Osteoblast (primary cell): Measurements from ENCODE around the gene SLC25A24. TPM values are rescaled to one million over a fixed set of nuclear protein-coding genes. Genes with fewer than 3 reads are reported as not detected.

Experiments used
- DNase-seq: peaks from one replicate; pipeline ENCODE4 v3.0.0; 2011; ENCODE audit warnings: low spot score, mixed read lengths; ENCODE audit not compliant: insufficient read length; ENCODE audit errors: missing footprints
- H2AFZ ChIP-seq: 2 replicates; pipeline ENCODE4 v1.6.0; 2011; ENCODE audit warnings: mild to moderate bottlenecking, low read length
- H3K27ac ChIP-seq: 2 replicates; pipeline ENCODE4 v1.5.1; 2011; ENCODE audit warnings: mild to moderate bottlenecking, low read depth, low read length, moderate library complexity
- H3K27me3 ChIP-seq: 2 replicates; pipeline ENCODE4 v1.6.0; 2012; ENCODE audit warnings: mild to moderate bottlenecking, control low read depth, inconsistent platforms, low read length, moderate library complexity; ENCODE audit not compliant: insufficient read depth
- H3K36me3 ChIP-seq: 2 replicates; pipeline ENCODE4 v1.5.1; 2011; ENCODE audit warnings: mild to moderate bottlenecking, low read length, control low read depth, moderate library complexity; ENCODE audit not compliant: insufficient read depth
- H3K4me1 ChIP-seq: 2 replicates; pipeline ENCODE4 v1.5.1; 2011; ENCODE audit warnings: mild to moderate bottlenecking, low read length, control low read depth, moderate library complexity; ENCODE audit not compliant: insufficient read depth
- H3K4me2 ChIP-seq: 2 replicates; pipeline ENCODE4 v1.6.0; 2011; ENCODE audit warnings: mild to moderate bottlenecking, low read length; ENCODE audit not compliant: insufficient read depth
- H3K4me3 ChIP-seq: fragments of 200-600 bp; sonication (generic); 3 replicates; pipeline ENCODE4 v1.5.1; 2012; ENCODE audit warnings: mild to moderate bottlenecking, low read length, inconsistent platforms; ENCODE audit not compliant: insufficient read depth
- H3K79me2 ChIP-seq: 2 replicates; pipeline ENCODE4 v1.6.0; 2012; ENCODE audit warnings: mild to moderate bottlenecking, low read length, control low read depth, inconsistent platforms; ENCODE audit not compliant: insufficient read depth
- H3K9me3 ChIP-seq: 2 replicates; pipeline ENCODE4 v1.5.1; 2011; ENCODE audit warnings: low read depth, low read length, control low read depth
- H4K20me1 ChIP-seq: 2 replicates; pipeline ENCODE4 v1.6.0; 2012; ENCODE audit warnings: mild to moderate bottlenecking, low read length, control low read depth; ENCODE audit not compliant: insufficient read depth
- total RNA-seq: library from RNA; depleted of rRNA; stranded (reverse); fragments of >200 nt; gene quantifications from 2 replicates; pipeline ENCODE4 v1.2.3, GENCODE V29; 2012
- TF ChIP-seq, protein P1 (sequence below): IDR thresholded peaks from 2 replicates; pipeline ENCODE4 v1.5.1; 2011; ENCODE audit warnings: mild to moderate bottlenecking, low read depth, low read length, moderate library complexity; ENCODE audit errors: extremely low read depth

The SLC25A24 gene
- total RNA-seq, 1 donor, result 42.3 TPM

DNA sequence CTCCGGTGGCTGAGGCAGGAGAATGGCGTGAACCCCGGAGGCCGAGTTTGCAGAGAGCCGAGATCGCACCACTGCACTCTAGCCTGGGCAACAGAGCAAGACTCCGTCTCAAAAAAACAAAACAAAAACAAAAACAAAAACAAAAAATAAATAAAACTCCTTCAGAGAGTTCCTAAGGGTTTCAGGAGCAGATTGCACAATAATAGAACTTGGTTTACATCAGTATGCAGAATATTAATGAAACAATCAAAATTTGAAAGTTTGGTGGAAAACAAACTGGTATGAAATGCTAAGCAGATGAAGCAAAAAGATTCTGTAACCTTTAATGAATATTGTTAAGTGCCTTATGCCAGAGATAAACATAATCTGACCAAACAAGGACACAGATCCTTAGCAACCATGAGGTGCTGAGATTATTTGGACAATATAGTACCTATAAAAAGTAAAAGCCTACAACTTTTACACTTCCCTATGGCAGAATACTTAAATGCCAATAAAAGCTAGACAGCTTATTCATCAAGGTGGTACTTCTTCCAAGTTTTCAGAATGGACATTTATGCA, 41.2 kb downstream of the SLC25A24 start:
- Histone ChIP-seq H2AFZ (no peak overlapping the region), H3K27ac (no peak overlapping the region), H3K4me2 (no peak overlapping the region), H3K9me3 (no peaks in the 10 kb centered on the region), H3K79me2 (no peaks in the 10 kb centered on the region), H3K4me1 (no peaks in the 10 kb centered on the region), H3K4me3 (no peak overlapping the region), H3K36me3 (peaks cover 9% of the 10 kb centered on the region), H3K27me3 (no peaks in the 10 kb centered on the region), H4K20me1 (no peaks in the 10 kb centered on the region)
- TF ChIP-seq, protein P1, sequence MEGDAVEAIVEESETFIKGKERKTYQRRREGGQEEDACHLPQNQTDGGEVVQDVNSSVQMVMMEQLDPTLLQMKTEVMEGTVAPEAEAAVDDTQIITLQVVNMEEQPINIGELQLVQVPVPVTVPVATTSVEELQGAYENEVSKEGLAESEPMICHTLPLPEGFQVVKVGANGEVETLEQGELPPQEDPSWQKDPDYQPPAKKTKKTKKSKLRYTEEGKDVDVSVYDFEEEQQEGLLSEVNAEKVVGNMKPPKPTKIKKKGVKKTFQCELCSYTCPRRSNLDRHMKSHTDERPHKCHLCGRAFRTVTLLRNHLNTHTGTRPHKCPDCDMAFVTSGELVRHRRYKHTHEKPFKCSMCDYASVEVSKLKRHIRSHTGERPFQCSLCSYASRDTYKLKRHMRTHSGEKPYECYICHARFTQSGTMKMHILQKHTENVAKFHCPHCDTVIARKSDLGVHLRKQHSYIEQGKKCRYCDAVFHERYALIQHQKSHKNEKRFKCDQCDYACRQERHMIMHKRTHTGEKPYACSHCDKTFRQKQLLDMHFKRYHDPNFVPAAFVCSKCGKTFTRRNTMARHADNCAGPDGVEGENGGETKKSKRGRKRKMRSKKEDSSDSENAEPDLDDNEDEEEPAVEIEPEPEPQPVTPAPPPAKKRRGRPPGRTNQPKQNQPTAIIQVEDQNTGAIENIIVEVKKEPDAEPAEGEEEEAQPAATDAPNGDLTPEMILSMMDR, result no peak
- DNase-seq, result no peak

DNA sequence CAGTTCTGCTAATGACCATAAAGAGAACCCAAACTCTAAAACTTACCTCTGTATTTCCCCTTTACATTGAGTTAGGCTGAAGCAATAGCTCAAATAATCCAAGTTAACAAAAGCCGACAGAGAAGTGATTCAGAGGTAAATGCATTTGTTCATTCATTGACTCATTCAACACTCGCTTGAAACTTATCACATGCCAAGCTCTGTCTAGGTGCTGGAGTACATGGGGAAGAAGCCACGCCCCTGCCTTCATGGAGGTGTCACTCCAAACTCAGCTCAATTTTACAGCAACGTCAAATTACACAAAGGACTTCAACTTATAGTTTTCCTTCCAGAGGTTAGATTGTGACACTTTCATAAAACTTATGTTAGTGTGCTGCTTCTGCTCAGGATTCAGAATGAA, 45.8 kb downstream of the SLC25A24 start:
- no peak for DNase-seq
- Histone ChIP-seq H3K9me3 (no peaks in the 10 kb centered on the region), H4K20me1 (no peaks in the 10 kb centered on the region), H3K4me2 (no peak overlapping the region), H3K36me3 (peaks cover 19% of the 10 kb centered on the region), H3K4me3 (no peak overlapping the region), H3K4me1 (peaks cover 5% of the 10 kb centered on the region), H3K79me2 (no peaks in the 10 kb centered on the region), H3K27me3 (no peaks in the 10 kb centered on the region), H3K27ac (no peak overlapping the region), H2AFZ (no peak overlapping the region)
- TF ChIP-seq, protein P1, result no peak

DNA sequence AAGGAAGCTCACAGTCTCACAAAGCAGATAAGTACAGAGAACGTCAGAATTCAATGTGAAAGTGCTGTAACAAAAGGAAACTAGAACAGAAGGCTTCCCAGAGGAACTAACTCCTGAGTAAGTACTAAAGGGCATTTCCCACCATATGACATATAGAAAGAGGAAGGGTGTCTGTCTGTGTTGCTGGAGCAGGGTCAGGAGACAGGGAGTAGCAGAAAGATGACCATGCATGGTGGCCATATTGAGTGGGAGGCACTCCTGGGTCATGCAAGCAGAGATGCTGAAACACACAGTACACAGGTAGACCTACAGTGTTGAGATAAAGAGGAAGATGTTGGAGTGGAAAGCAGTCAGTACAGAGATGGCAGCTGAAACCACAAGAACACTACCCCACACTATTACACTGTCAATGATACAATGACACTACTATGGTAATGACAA, 47.3 kb downstream of the SLC25A24 start:
- no peak overlapping the region for H3K27ac ChIP-seq
- TF ChIP-seq, protein P1, result no peak
- no peaks in the 10 kb centered on the region for H3K9me3 ChIP-seq
- peaks cover 5% of the 10 kb centered on the region for H3K4me1 ChIP-seq
- H2AFZ ChIP-seq, result no peak overlapping the region
- no peak overlapping the region for H3K4me2 ChIP-seq
- no peaks in the 10 kb centered on the region for H3K27me3 ChIP-seq
- H4K20me1 ChIP-seq, result no peaks in the 10 kb centered on the region
- H3K4me3 ChIP-seq, result no peak overlapping the region
- H3K36me3 ChIP-seq, result peaks cover 28% of the 10 kb centered on the region
- no peaks in the 10 kb centered on the region for H3K79me2 ChIP-seq
- no peak for DNase-seq

DNA sequence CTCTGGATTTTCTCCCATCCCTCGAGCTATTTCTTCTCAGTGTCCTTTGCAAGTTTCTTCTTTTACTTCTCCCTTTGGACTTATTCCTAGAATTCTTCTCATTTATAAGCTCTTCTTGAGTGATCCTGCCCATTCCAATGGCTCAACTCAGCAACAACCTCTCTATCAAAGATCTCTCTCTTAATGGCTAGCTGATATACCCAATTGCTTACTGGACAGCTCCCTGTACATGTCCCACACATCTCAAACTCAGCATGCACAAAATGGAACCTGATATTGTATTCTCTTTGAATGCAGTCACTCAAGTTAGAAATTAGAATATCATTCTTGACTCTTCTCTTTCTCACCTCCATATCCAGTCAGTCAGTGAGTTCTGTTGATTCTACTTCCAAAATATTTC, 48.6 kb downstream of the SLC25A24 start:
- Histone ChIP-seq H3K36me3 (peaks cover 28% of the 10 kb centered on the region), H3K27me3 (no peaks in the 10 kb centered on the region), H3K4me2 (no peak overlapping the region), H4K20me1 (no peaks in the 10 kb centered on the region), H3K4me1 (peaks cover 5% of the 10 kb centered on the region), H3K4me3 (no peak overlapping the region), H2AFZ (no peak overlapping the region), H3K9me3 (no peaks in the 10 kb centered on the region), H3K79me2 (no peaks in the 10 kb centered on the region), H3K27ac (no peak overlapping the region)
- DNase-seq, result no peak
- TF ChIP-seq, protein P1, result no peak
